Myometrial cell (primary cell): Measurements from ENCODE around the gene CFDP1. TPM values are rescaled to one million over a fixed set of nuclear protein-coding genes. Genes with fewer than 3 reads are reported as not detected.

Source experiments
- total RNA-seq: library from RNA; depleted of rRNA; stranded (reverse); fragments of >200 nt; gene quantifications from 2 replicates; pipeline ENCODE4 v1.2.3, GENCODE V29; 2015

CFDP1 gene
- total RNA-seq: 23.9 and 53.5 TPM in 2 replicates

GRCh38 chr16:75432828-75433731, at the start of gene CFDP1:
Gene CFDP1 (minus strand): TSS chr16:75433503. CDS start chr16:75433352, 151 bp downstream.

GRCh38 chr16:75464122-75464918, 31.0 kb upstream of the CFDP1 start, which contains the start of gene TMEM170A:
Gene TMEM170A (minus strand): TSS chr16:75464689. CDS start chr16:75464600, 89 bp downstream.

GRCh38 chr16:75251280-75252048, 181.8 kb downstream of the CFDP1 start, which contains the start of gene BCAR1:
Gene BCAR1 (minus strand): TSS chr16:75251624. CDS start chr16:75251482, 142 bp downstream.

Other genes with a start within 250 kb of the CFDP1 start
- not detected in 2 replicates for gene CTRB2, start 226.3 kb downstream of the CFDP1 start, total RNA-seq
- gene CTRB1, start 214.5 kb downstream of the CFDP1 start, total RNA-seq: not detected in 2 replicates
- gene BCAR1, start 181.9 kb downstream of the CFDP1 start, total RNA-seq: 85.1 and 87.6 TPM in 2 replicates
- gene TMEM170A, start 31.2 kb upstream of the CFDP1 start, total RNA-seq: 6.9 and 15.4 TPM in 2 replicates
- gene CHST6, start 61.9 kb upstream of the CFDP1 start, total RNA-seq: 0.18 and 1.2 TPM in 2 replicates
- not detected in 2 replicates for gene CHST5, start 102.6 kb upstream of the CFDP1 start, total RNA-seq
- gene TMEM231, start 122.7 kb upstream of the CFDP1 start, total RNA-seq: 19.3 and 47.0 TPM in 2 replicates
- gene GABARAPL2, start 132.9 kb upstream of the CFDP1 start, total RNA-seq: 58.3 and 78.7 TPM in 2 replicates
- 31.7 and 49.0 TPM in 2 replicates for gene ADAT1, start 189.8 kb upstream of the CFDP1 start, total RNA-seq
- gene KARS1, start 214.2 kb upstream of the CFDP1 start, total RNA-seq: 206 and 225 TPM in 2 replicates
- 52.5 and 54.9 TPM in 2 replicates for gene TERF2IP, start 214.3 kb upstream of the CFDP1 start, total RNA-seq
- not detected in 2 replicates for gene CPHXL2, start 243.5 kb upstream of the CFDP1 start, total RNA-seq